Measurements from ENCODE around the gene RASA4B. TPM values are rescaled to one million over a fixed set of nuclear protein-coding genes. Genes with fewer than 3 reads are reported as not detected.
A peak's percentile ranks its signal among the peaks of the same experiment; 100 is the strongest.

RASA4B gene
- total and polyA plus RNA-seq, 9 of the 15 experiments (the other 6 are each of a cell fraction or from before 2014, with no cell fraction given) = 0.01 to 2.9 (median 1.5) TPM; not detected in 1

GRCh38 chr7:102456327-102456726 lies 61.2 kb downstream of the RASA4B start (continued):
- TF ChIP-seq ZBTB33 (CRISPR knock-in tag; IDR thresholded peaks at IDR 0.05) = no peak
- TF ChIP-seq ZNF277 (CRISPR knock-in tag; IDR thresholded peaks at IDR 0.05; ENCODE audit: borderline replicate concordance) = no peak
- no peak for TF ChIP-seq GTF2E2 (tag; IDR thresholded peaks at IDR 0.05)
- no peak for TF ChIP-seq ZNF354B (CRISPR knock-in tag; IDR thresholded peaks at IDR 0.05)
- TF ChIP-seq VEZF1 (CRISPR knock-in tag; IDR thresholded peaks at IDR 0.05) = no peak
- TF ChIP-seq SFPQ (IDR thresholded peaks at IDR 0.05; ENCODE audit: low read depth, low read length) = no peak
- TF ChIP-seq PATZ1 (CRISPR knock-in tag; IDR thresholded peaks at IDR 0.05; ENCODE audit: borderline replicate concordance) = no peak
- TF ChIP-seq ZFP91 (CRISPR knock-in tag; IDR thresholded peaks at IDR 0.05) = no peak
- TF ChIP-seq ZNF121 (CRISPR knock-in tag; conservative IDR thresholded peaks at IDR 0.05) = peak; percentile 86
- TF ChIP-seq ZNF24 (IDR thresholded peaks at IDR 0.05) = no peak
- no peak for TF ChIP-seq FOS (IDR thresholded peaks at IDR 0.05; ENCODE audit: extremely low read depth, insufficient read length)
